Right lobe of liver (tissue), 6 donors: Measurements from ENCODE around the gene QSER1. TPM values are rescaled to one million over a fixed set of nuclear protein-coding genes. Genes with fewer than 3 reads are reported as not detected.
A peak's percentile ranks its signal among the peaks of the same experiment; 100 is the strongest.

Experiments used
- ATAC-seq, 4 donors: fragments of 200-7000 bp; cut with Tn5 transposase; one replicate each; pipeline ENCODE4 v1.9.1; 2020; ENCODE audit warnings: mild to moderate bottlenecking in 4 of 4, moderate library complexity in 4 of 4
- DNase-seq, 3 donors: peaks; one replicate each; pipeline ENCODE4 v3.0.0-alpha.2; 2020
- H3K27ac ChIP-seq, 3 donors: fragments of 200-600 bp; one replicate each; pipeline ENCODE4 v1.8.0; 2022
- H3K27me3 ChIP-seq, 2 donors: fragments of 200-600 bp; one replicate each; pipeline ENCODE4 v1.8.0; 2022
- H3K36me3 ChIP-seq, 4 donors: fragments of 200-600 bp; sonication (generic) in 1 of 4; one replicate each; pipeline versions ENCODE4 v1.5.1 to v1.8.0; 2017 to 2022; ENCODE audit warnings: control low read depth in 1 of 4
- H3K4me1 ChIP-seq, 4 donors: fragments of 200-600 bp; sonication (generic) in 1 of 4; one replicate each; pipeline versions ENCODE4 v1.5.1 to v1.8.0; 2017 to 2022; ENCODE audit warnings: control low read depth in 1 of 4
- H3K4me3 ChIP-seq, 3 donors: fragments of 200-600 bp; one replicate each; pipeline ENCODE4 v1.8.0; 2022
- H3K9me3 ChIP-seq, 4 donors: fragments of 200-600 bp; sonication (generic) in 1 of 4; one replicate each; pipeline versions ENCODE4 v1.5.1 to v1.8.0; 2017 to 2022; ENCODE audit warnings: control low read depth in 1 of 4
- POLR2A ChIP-seq: fragments of 450-650 bp; IDR thresholded peaks from one replicate; pipeline ENCODE4 v1.6.1; 2017; ENCODE audit warnings: antibody characterized with exemption, mild to moderate bottlenecking
- WGBS: methylation state at CpG from one replicate; pipeline ENCODE4 v1.1.6; 2018; ENCODE audit warnings: low coverage, low lambda C conversion rate; ENCODE audit not compliant: insufficient coverage; ENCODE audit errors: missing lambda C conversion rate; 5-methylcytosine and 5-hydroxymethylcytosine counted together
- intact Hi-C, 2 donors: fragments of 100-400 bp; cut with DNase I; formaldehyde crosslinking; loops; one replicate each; pipeline versions ENCODE4 v1.11.2 to v1.14.1; 2022
- total RNA-seq, 6 experiments: library from RNA; depleted of rRNA in 2 of 6; stranded (reverse); fragments of >200 nt in 2 of 6; fragmentation: NEBNext Ultra II Directional in 3 of 6; extraction: Animal tissue kit (Norgen Biotek cat#: 25700) in 3 of 6; gene quantifications; one replicate each; pipeline versions ENCODE4 v1.1.0 to v1.2.4, GENCODE V29; 2016 to 2023
- TF ChIP-seq, protein P1 (sequence below), 4 donors: fragments of 200-600 bp in 3 of 4; fragments of 450-650 bp in 1 of 4; IDR thresholded peaks; one replicate each; pipeline versions ENCODE4 v1.5.1 to v1.8.0; 2016 to 2022; ENCODE audit warnings: antibody characterized with exemption in 4 of 4, mild to moderate bottlenecking in 2 of 4
- donor health status: DM: no; HTN: yes; CAD: no.
- donor health status: DM: no; HTN: no; CAD: no.
- donor health status: DM: no; HTN: no; CAD: no.
- donor health status: DM: no; HTN: yes; CAD: no.
- donor health status: DM: no; HTN: yes; CAD: no.

The QSER1 gene
- total RNA-seq, 6 experiments from 2014 or later: 7.7 to 12.8 (median 11.0) TPM

DNA sequence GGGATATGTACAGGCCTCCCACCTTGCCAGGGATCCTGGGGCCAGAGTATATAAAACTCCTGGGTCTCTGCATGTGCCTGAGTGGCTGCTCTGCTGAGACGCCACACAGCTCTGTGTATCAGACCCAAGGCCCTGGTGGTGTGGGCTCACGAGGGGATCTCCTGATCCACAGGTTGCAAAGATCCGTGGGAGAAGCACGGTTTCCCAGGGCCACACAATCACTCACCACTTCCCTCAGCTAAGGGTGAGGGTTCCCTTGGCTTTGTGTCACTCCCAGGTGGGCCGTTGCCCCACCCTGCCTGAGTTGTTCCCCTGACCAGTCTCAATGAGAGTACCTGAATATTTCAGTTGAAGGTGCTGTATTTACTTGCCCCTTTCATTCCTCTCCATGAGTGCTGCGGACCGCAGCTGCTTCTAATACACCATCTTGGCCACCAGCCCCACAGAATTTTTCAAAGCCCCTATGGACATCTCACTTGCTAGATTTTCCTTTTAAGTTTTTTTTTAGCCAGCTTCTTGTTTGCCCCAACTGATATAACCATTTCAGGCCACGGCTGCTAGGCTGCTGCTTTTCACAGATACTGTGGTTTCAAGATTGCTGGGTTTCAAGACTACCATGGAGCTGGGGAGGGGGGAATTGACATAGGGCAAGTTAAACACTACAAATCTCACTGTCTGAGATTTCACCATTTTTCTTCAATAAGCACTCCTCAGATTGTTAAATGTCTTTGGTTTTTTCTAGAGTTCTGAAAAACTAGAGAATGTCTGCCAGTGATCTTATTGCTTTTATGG is 109.3 kb downstream of the QSER1 start:
- WGBS: 85% methylated on average over 2 of the region's 8 CpGs
- no peak overlapping the region for H3K4me3 ChIP-seq
- H3K27me3 ChIP-seq: no peaks in the 10 kb centered on the region
- H3K27ac ChIP-seq: no peak overlapping the region
- H3K36me3 ChIP-seq: no peaks in the 10 kb centered on the region
- DNase-seq: no peak
- no peaks in the 10 kb centered on the region for H3K9me3 ChIP-seq
- ATAC-seq: no peak
- intact Hi-C loops: no loop called here
- no peak for TF ChIP-seq POLR2A
- TF ChIP-seq, protein P1, sequence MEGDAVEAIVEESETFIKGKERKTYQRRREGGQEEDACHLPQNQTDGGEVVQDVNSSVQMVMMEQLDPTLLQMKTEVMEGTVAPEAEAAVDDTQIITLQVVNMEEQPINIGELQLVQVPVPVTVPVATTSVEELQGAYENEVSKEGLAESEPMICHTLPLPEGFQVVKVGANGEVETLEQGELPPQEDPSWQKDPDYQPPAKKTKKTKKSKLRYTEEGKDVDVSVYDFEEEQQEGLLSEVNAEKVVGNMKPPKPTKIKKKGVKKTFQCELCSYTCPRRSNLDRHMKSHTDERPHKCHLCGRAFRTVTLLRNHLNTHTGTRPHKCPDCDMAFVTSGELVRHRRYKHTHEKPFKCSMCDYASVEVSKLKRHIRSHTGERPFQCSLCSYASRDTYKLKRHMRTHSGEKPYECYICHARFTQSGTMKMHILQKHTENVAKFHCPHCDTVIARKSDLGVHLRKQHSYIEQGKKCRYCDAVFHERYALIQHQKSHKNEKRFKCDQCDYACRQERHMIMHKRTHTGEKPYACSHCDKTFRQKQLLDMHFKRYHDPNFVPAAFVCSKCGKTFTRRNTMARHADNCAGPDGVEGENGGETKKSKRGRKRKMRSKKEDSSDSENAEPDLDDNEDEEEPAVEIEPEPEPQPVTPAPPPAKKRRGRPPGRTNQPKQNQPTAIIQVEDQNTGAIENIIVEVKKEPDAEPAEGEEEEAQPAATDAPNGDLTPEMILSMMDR (IDR thresholded peaks at IDR 0.05): no peak
- H3K4me1 ChIP-seq: no peaks in the 10 kb centered on the region

DNA sequence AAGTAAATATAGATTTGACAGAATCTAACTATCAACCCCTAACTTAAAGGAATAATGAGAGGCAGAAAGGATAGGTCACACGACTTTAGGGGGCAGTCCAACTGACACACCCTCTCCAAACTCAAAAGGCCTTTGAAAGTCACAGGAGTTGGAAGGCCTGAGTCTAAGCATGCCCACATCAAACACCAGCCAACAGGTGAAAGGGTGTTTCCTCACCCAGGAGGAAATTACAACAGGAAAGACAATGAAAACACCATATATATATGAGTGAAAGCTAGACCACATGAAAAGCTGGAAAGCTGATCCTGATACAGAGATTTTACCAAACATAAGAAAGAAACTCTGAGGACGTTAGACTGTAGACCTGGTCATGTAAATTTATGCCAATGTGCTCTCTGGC is 112.6 kb downstream of the QSER1 start:
- Histone ChIP-seq H3K36me3 (no peaks in the 10 kb centered on the region), H3K4me3 (no peak overlapping the region), H3K27ac (no peak overlapping the region), H3K9me3 (no peaks in the 10 kb centered on the region), H3K27me3 (no peaks in the 10 kb centered on the region), H3K4me1 (no peaks in the 10 kb centered on the region)
- 48% methylated on average over 2 of the region's 2 CpGs for WGBS
- ATAC-seq: no peak
- TF ChIP-seq, protein P1 (IDR thresholded peaks at IDR 0.05): no peak
- TF ChIP-seq POLR2A: no peak
- no peak for DNase-seq
- intact Hi-C loops: no loop called here

DNA sequence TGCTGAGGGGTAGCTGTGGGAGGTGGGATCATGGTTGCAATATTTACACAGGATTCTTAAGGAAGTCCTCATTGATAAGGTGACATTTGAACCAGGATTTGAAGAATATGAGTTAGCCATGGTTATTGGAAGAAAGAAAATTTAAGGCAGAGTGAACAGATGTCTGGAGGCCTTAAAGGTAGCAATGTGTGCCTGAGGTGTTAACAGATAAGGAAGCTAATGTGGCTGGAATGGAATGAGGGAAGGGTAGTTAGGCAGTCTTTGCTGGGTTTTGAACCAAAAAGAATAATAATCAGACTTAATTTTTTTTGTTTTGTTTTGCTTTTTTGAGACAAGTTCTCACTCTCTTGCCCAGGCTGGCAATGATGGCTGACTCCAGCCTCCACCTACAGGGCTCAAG is 113.4 kb downstream of the QSER1 start:
- no peaks in the 10 kb centered on the region for H3K9me3 ChIP-seq
- intact Hi-C loops: no loop called here
- no peaks in the 10 kb centered on the region for H3K4me1 ChIP-seq
- no peak for TF ChIP-seq POLR2A
- H3K27me3 ChIP-seq: no peaks in the 10 kb centered on the region
- no peak for DNase-seq
- no peaks in the 10 kb centered on the region for H3K36me3 ChIP-seq
- H3K27ac ChIP-seq: no peak overlapping the region
- no peak overlapping the region for H3K4me3 ChIP-seq
- ATAC-seq: no peak

DNA sequence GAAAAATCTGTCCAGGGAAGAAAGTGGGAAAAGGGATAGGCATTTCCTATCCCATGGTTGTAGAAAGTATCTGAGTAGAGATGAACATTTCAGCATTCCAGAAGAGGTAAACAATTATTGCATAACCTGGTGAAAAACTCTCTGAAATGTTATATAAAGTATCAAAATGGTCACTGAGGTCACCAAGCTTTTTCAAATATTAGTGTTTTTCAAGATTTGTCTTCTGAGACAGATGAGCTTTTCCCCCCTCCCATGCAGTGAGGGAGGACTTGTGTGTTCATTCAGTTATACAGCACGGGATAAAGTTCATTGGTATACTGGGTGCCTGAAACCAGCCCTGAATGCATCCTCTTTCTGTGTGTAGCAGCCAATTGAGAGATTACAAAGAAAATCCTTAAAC is 121.1 kb downstream of the QSER1 start:
- 0% methylated on average over 1 of the region's 1 CpG for WGBS
- Histone ChIP-seq H3K4me1 (peaks cover 0 to 30% (median 0%) of the 10 kb centered on the region in 4 donors), H3K27me3 (no peaks in the 10 kb centered on the region), H3K9me3 (no peaks in the 10 kb centered on the region), H3K36me3 (no peaks in the 10 kb centered on the region), H3K4me3 (no peak overlapping the region), H3K27ac (peak overlapping the region in 2 of 3 donors; percentile 47 to 95)
- TF ChIP-seq, protein P1 (IDR thresholded peaks at IDR 0.05): no peak
- TF ChIP-seq POLR2A: no peak
- intact Hi-C loops: no loop called here
- ATAC-seq (peak in 1 of 4 donors; percentile 28), DNase-seq (no peak)

DNA sequence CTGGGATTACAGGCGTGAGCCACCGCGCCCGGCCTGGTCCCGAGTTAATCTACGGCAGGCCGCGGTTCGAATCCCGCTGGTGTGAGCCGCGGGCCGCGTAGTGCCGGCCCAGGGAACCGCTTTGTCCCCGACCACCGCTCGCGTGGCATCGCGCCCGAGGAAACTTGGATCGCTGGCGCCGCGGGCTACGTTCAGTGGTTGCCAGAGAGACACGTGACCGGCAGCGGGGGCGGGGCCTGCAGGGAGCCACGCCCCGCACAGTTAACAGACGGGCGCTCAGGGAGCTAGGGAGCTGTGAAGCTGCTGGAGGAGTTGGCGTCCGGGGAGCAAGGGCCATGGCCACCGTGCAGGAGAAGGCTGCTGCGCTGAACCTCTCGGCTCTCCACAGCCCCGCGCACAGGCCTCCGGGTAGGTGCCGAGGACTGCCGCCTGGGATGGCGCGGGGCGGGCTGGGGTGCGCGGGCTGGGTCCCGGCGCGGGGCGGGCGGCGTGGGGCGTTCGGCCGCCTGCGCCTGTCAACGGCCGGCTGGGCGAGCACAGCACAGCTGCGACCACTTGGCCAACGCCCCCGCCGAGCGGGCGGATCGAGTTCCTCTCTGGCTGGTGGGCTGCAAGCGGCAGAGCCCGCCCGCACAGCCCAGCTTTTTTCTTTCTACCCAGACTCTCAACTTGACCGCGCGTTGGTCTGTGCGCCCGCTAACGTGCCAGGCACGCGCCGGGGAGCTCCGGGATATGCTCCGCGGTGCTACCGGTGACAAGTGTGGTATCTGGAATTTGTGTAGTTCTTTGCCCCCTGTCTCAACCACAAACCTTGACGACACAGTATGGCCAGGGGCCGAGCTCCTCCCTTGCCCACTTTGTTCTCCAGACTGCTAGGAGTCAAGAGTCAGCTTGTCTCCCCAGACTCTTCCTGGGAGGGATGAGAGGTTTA is 123.3 kb downstream of the QSER1 start, which contains the start of gene DEPDC7:
DEPDC7 (plus strand) TSS at position 258 of the 931 bp plus-strand sequence; CDS start at position 336, 78 bp downstream.
- H3K36me3 ChIP-seq: no peaks in the 10 kb centered on the region
- peaks cover 0 to 45% (median 7%) of the 10 kb centered on the region in 4 donors for H3K4me1 ChIP-seq
- peak within 1 kb of the TSS; percentile 64 to 79 (median 71) for H3K4me3 ChIP-seq
- no peaks in the 10 kb centered on the region for H3K9me3 ChIP-seq
- TF ChIP-seq POLR2A: peak; percentile 95
- TF ChIP-seq, protein P1 (IDR thresholded peaks at IDR 0.05): no peak
- 7% methylated on average over 17 of the region's 89 CpGs for WGBS
- intact Hi-C loops: no loop called here
- ATAC-seq (peak; percentile 79 to 91 (median 80)), DNase-seq (peak; percentile 92 to 97 (median 95))
- peak within 1 kb of the TSS; percentile 85 to 96 (median 95) for H3K27ac ChIP-seq
- H3K27me3 ChIP-seq: no peaks in the 10 kb centered on the region
